Mesenchymal stem cell (in vitro differentiated cells and primary cell): Measurements from ENCODE around the gene SLC20A1.

Source experiments
- DNase-seq: peaks from one replicate; pipeline ENCODE4 v3.0.0-alpha.2; 2013
- H2AFZ ChIP-seq: one replicate; pipeline ENCODE4 v1.6.1; 2013; ENCODE audit warnings: low read depth, mild to moderate bottlenecking, control low read depth, inconsistent platforms, low read length, moderate library complexity
- H2AK5ac ChIP-seq: 2 replicates; pipeline ENCODE4 v1.6.1; 2013; ENCODE audit warnings: low read length, moderate library complexity, mild to moderate bottlenecking, inconsistent platforms; ENCODE audit not compliant: severe bottlenecking
- H2BK120ac ChIP-seq: one replicate; pipeline ENCODE4 v1.6.1; 2013; ENCODE audit warnings: low read depth, mild to moderate bottlenecking, inconsistent platforms, low read length, moderate library complexity
- H2BK12ac ChIP-seq, 2 experiments: one replicate each; pipeline ENCODE4 v1.6.1; 2013; ENCODE audit warnings: inconsistent platforms in 2 of 2, low read length in 2 of 2, mild to moderate bottlenecking in 2 of 2, moderate library complexity in 2 of 2, control low read depth in 1 of 2
- H2BK15ac ChIP-seq: one replicate; pipeline ENCODE4 v1.6.1; 2013; ENCODE audit warnings: mild to moderate bottlenecking, low read depth, inconsistent platforms; ENCODE audit not compliant: poor library complexity, severe bottlenecking
- H2BK5ac ChIP-seq: 2 replicates; pipeline ENCODE4 v1.6.1; 2013; ENCODE audit warnings: low read depth, mild to moderate bottlenecking, low read length, control low read depth, inconsistent platforms; ENCODE audit not compliant: poor library complexity, severe bottlenecking
- H3K14ac ChIP-seq, 2 experiments: one replicate each; pipeline ENCODE4 v1.6.1; 2013; ENCODE audit warnings: inconsistent platforms in 2 of 2, low read length in 2 of 2, control low read depth in 1 of 2, mild to moderate bottlenecking in 1 of 2, moderate library complexity in 1 of 2
- H3K18ac ChIP-seq, 2 experiments: one replicate each; pipeline ENCODE4 v1.6.1; 2013; ENCODE audit warnings: inconsistent platforms in 2 of 2, low read length in 2 of 2, control low read depth in 1 of 2, low read depth in 1 of 2, mild to moderate bottlenecking in 1 of 2
- H3K23ac ChIP-seq, 2 experiments: one replicate each; pipeline ENCODE4 v1.6.1; 2013; ENCODE audit warnings: inconsistent platforms in 2 of 2, low read length in 2 of 2, mild to moderate bottlenecking in 2 of 2, moderate library complexity in 2 of 2, control low read depth in 1 of 2
- H3K27ac ChIP-seq: 2 replicates; pipeline ENCODE4 v1.5.1; 2013; ENCODE audit warnings: mild to moderate bottlenecking, moderate library complexity, low read length, control low read depth, inconsistent platforms; ENCODE audit not compliant: poor library complexity, severe bottlenecking
- H3K27me3 ChIP-seq, 2 experiments: 2 replicates each; pipeline versions ENCODE4 v1.6.1 to v1.7.0; 2013; ENCODE audit warnings: low read length in 2 of 2, mild to moderate bottlenecking in 2 of 2, moderate library complexity in 2 of 2, control low read depth in 1 of 2, inconsistent platforms in 1 of 2; ENCODE audit not compliant: control insufficient read depth in 1 of 2, insufficient read depth in 1 of 2
- H3K36me3 ChIP-seq, 2 experiments: 2 replicates each; pipeline versions ENCODE4 v1.6.1 to v1.7.0; 2013; ENCODE audit warnings: low read length in 2 of 2, control low read depth in 1 of 2, inconsistent platforms in 1 of 2, low read depth in 1 of 2, mild to moderate bottlenecking in 1 of 2; ENCODE audit not compliant: insufficient read depth in 2 of 2, control insufficient read depth in 1 of 2
- H3K4ac ChIP-seq, 2 experiments: one replicate each; pipeline ENCODE4 v1.6.1; 2013; ENCODE audit warnings: inconsistent platforms in 2 of 2, low read length in 2 of 2, mild to moderate bottlenecking in 2 of 2, moderate library complexity in 2 of 2, control low read depth in 1 of 2, low read depth in 1 of 2
- H3K4me1 ChIP-seq: 2 replicates; pipeline ENCODE4 v1.6.1; 2013; ENCODE audit warnings: low read depth, low read length, control low read depth; ENCODE audit not compliant: control insufficient read depth, insufficient read depth
- H3K4me2 ChIP-seq: 2 replicates; pipeline ENCODE4 v1.6.1; 2013; ENCODE audit warnings: low read length, mild to moderate bottlenecking, inconsistent platforms; ENCODE audit not compliant: poor library complexity, severe bottlenecking
- H3K4me3 ChIP-seq, 2 experiments: 2 replicates each; pipeline versions ENCODE4 v1.5.1 to v1.7.0; 2013; ENCODE audit warnings: low read length in 2 of 2, mild to moderate bottlenecking in 2 of 2, control low read depth in 1 of 2, low read depth in 1 of 2; ENCODE audit not compliant: insufficient read depth in 1 of 2
- H3K79me1 ChIP-seq: replicated peaks from 2 replicates; pipeline ENCODE4 v1.6.1; 2013; ENCODE audit warnings: mild to moderate bottlenecking, control low read depth, low read length, inconsistent platforms; ENCODE audit not compliant: poor library complexity, severe bottlenecking
- H3K9ac ChIP-seq: 2 replicates; pipeline ENCODE4 v1.7.0; 2013; ENCODE audit warnings: mild to moderate bottlenecking, low read length, moderate library complexity
- H3K9me3 ChIP-seq: 2 replicates; pipeline ENCODE4 v1.7.0; 2013; ENCODE audit warnings: mild to moderate bottlenecking, low read length; ENCODE audit not compliant: control insufficient read depth
- H4K8ac ChIP-seq: one replicate; pipeline ENCODE4 v1.6.1; 2013; ENCODE audit warnings: inconsistent platforms, mild to moderate bottlenecking, low read length, moderate library complexity
- H4K91ac ChIP-seq: one replicate; pipeline ENCODE4 v1.6.1; 2013; ENCODE audit warnings: mild to moderate bottlenecking, low read length, inconsistent platforms
- WGBS: methylation state at CpG from one replicate; pipeline ENCODE4 v1.1.7; 2013; ENCODE audit warnings: mixed read lengths; 5-methylcytosine and 5-hydroxymethylcytosine counted together

The SLC20A1 gene

DNA sequence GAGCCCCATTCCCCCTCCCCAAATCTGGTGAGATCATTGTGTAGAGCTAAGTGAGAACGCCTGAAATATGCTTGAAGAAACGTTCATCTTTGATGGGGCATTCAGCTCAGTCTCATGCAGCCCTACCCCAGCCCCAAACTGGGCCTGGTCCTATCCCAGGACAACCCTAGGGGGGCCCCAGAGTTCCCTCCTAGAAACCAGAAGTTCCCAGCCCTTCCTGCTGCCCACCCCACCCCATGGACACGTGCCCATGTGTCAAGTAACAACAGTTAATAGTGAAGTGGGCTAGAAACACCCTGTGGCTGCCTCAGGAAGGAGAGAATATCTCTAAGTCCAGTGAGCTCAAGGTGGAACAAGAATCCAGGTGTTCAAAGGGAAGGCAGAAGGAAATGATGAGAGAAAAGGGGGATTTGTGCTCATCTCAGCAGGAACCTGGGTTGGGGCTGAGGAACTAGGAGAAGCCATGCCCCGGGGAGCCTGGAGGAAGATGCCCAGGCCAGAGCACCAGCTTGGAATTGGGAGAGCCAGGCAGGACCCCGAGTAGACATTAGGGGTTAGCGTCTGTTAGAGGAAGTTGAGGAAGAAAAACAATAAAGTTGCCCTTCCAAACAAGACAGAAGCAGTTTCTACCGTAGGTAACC lies 20.1 kb upstream of the SLC20A1 start:
- Histone ChIP-seq H4K8ac (peak overlapping the region; percentile 74), H3K18ac (peak overlapping the region in 1 of 2 experiments; percentile 14), H3K9me3 (no peaks in the 10 kb centered on the region), H3K4ac (peak overlapping the region; percentile 57 to 75), H3K4me3 (no peak overlapping the region), H4K91ac (no peak overlapping the region), H3K36me3 (no peaks in the 10 kb centered on the region), H3K9ac (peak overlapping the region; percentile 75), H2BK5ac (no peak overlapping the region), H2BK15ac (no peak overlapping the region), H3K23ac (no peak overlapping the region), H3K4me1 (peaks cover 23% of the 10 kb centered on the region), H3K79me1 (peaks cover 3% of the 10 kb centered on the region), H2AK5ac (no peak overlapping the region), H3K4me2 (no peak overlapping the region), H3K27ac (no peak overlapping the region), H2BK120ac (no peak overlapping the region), H3K27me3 (no peaks in the 10 kb centered on the region), H2BK12ac (peak overlapping the region; percentile 18 to 74), H3K14ac (no peak overlapping the region), H2AFZ (no peak overlapping the region)
- WGBS: 92% methylated on average over 7 of the region's 7 CpGs
- no peak for DNase-seq

DNA sequence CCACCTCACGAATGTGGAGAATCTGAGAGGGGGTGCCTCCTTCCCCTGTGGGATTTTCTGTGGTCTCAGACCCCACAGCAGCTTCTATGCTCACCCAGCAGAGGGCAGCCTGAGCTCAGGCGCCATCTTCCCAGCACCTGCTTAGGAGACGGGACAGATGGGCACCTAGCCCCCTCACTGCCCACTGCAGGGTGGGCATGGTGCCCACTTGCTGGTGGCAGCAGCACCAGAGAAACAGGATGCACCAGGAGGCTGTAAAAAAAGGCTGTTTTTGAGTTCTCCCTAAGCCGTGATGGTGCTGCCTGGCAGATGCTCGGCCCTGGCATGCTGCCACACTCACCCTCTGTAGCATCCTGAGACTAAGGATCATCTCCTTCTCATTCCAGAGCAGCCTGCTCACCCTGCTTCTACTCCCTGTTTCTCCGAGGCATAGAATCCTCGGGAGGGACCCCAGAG lies 19.1 kb upstream of the SLC20A1 start:
- Histone ChIP-seq H3K27ac (peak overlapping the region; percentile 98), H3K23ac (no peak overlapping the region), H3K4me3 (peak overlapping the region in 1 of 2 experiments; percentile 67), H3K4me1 (peaks cover 28% of the 10 kb centered on the region), H2BK5ac (peak overlapping the region; percentile 59), H3K27me3 (no peaks in the 10 kb centered on the region), H3K9ac (peak overlapping the region; percentile 75), H2AK5ac (peak overlapping the region; percentile 71), H3K14ac (peak overlapping the region in 1 of 2 experiments; percentile 51), H3K18ac (peak overlapping the region; percentile 92 to 98), H2AFZ (no peak overlapping the region), H4K91ac (peak overlapping the region; percentile 98), H2BK120ac (peak overlapping the region; percentile 89), H2BK15ac (peak overlapping the region; percentile 54), H2BK12ac (peak overlapping the region; percentile 79 to 99), H3K36me3 (no peaks in the 10 kb centered on the region), H3K9me3 (no peaks in the 10 kb centered on the region), H3K79me1 (peaks cover 3% of the 10 kb centered on the region), H3K4ac (peak overlapping the region; percentile 69 to 94), H3K4me2 (peak overlapping the region; percentile 38), H4K8ac (peak overlapping the region; percentile 88)
- peak; percentile 78 for DNase-seq
- 26% methylated on average over 7 of the region's 7 CpGs for WGBS

DNA sequence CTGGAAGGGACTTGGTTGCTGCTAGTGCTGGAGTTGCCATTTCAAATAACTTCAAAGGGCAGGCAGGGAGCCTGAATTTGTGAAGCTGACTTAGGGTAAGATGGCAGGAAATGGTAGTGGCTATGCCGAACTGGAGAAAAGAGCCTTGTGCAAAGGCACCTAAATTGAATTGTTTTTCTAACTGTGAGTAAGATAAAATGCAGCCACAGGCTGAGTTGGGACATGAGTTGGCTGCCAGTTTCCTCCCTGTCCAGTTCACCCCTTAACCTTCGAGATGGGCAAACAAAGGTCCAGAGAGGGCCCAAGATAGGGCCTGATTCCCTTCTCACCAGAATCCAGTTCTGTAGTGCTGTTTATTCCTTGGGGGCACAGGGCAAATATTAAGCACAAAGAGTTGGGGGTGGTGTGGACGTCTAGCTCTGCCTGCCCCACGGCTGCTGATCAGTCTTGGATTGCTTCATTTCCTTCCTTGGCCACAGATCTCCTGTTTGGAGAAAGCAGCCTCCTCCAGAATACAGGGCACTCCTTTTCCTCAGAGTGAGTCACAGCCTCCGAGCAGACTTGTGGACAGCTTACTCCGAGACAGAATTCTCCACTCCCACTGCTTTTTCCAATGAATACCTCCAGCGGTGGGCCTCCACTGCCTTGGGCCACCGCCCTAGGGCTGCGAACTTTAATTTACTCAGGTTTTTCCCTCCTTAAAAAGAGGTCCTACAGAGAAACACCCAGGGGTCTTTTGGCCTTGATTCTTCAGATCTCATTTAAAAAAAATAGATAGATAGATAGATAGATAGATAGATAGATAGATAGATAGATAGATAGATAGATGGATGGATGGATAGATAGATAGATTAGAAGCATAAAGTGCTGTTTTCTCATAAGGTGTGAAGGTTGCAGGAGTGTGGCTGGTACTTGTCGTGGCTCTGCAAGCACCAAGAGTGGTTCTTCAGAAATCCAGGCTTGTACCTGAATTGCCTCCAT lies 18.4 kb upstream of the SLC20A1 start:
- H4K91ac ChIP-seq: peak overlapping the region; percentile 99
- peaks cover 3% of the 10 kb centered on the region for H3K79me1 ChIP-seq
- H3K9me3 ChIP-seq: no peaks in the 10 kb centered on the region
- H3K27ac ChIP-seq: peak overlapping the region; percentile 98
- peak overlapping the region; percentile 92 for H2BK5ac ChIP-seq
- H2BK15ac ChIP-seq: peak overlapping the region; percentile 89
- peak overlapping the region; percentile 90 for H2BK120ac ChIP-seq
- no peaks in the 10 kb centered on the region for H3K27me3 ChIP-seq
- H3K4me2 ChIP-seq: peak overlapping the region; percentile 38
- no peak overlapping the region for H2AFZ ChIP-seq
- H2AK5ac ChIP-seq: peak overlapping the region; percentile 99
- H3K36me3 ChIP-seq: no peaks in the 10 kb centered on the region
- peak overlapping the region in 1 of 2 experiments; percentile 67 for H3K4me3 ChIP-seq
- WGBS: 8% methylated on average over 10 of the region's 10 CpGs
- peak overlapping the region; percentile 99 to 100 for H2BK12ac ChIP-seq
- peak overlapping the region; percentile 97 for H4K8ac ChIP-seq
- peak; percentile 97 for DNase-seq
- H3K23ac ChIP-seq: no peak overlapping the region
- peak overlapping the region; percentile 97 to 99 for H3K4ac ChIP-seq
- H3K14ac ChIP-seq: peak overlapping the region in 1 of 2 experiments; percentile 73
- peak overlapping the region; percentile 92 to 98 for H3K18ac ChIP-seq
- peak overlapping the region; percentile 75 for H3K9ac ChIP-seq
- peaks cover 34% of the 10 kb centered on the region for H3K4me1 ChIP-seq

DNA sequence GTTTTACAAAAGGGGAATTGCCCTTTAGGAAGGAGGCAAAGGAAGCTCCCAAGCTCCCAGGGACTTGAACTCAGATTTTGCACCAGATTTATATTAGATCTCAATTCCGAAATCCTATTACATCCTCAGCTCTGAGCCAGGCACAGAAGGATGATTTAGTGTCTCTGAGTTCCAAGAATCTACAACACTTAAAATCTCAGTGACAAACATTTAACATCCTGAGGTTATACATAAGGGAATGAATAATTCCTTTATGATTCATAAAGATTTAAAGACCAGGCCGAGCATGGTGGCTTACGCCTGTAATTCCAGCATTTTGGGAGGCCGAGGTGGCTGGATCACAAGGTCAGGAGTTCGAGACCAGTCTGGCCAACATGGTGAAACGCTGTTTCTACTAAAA lies 16.5 kb upstream of the SLC20A1 start:
- 81% methylated on average over 6 of the region's 6 CpGs for WGBS
- no peak for DNase-seq
- no peak overlapping the region for H2BK5ac ChIP-seq
- H3K14ac ChIP-seq: no peak overlapping the region
- H3K9me3 ChIP-seq: no peaks in the 10 kb centered on the region
- H2BK120ac ChIP-seq: peak overlapping the region; percentile 97
- no peak overlapping the region for H4K8ac ChIP-seq
- H2AFZ ChIP-seq: no peak overlapping the region
- H2AK5ac ChIP-seq: no peak overlapping the region
- no peak overlapping the region for H3K23ac ChIP-seq
- no peak overlapping the region for H3K4ac ChIP-seq
- no peak overlapping the region for H3K4me3 ChIP-seq
- no peak overlapping the region for H4K91ac ChIP-seq
- H3K9ac ChIP-seq: no peak overlapping the region
- peak overlapping the region; percentile 30 for H3K27ac ChIP-seq
- H3K4me1 ChIP-seq: peaks cover 46% of the 10 kb centered on the region
- H3K4me2 ChIP-seq: no peak overlapping the region
- H3K27me3 ChIP-seq: no peaks in the 10 kb centered on the region
- H3K79me1 ChIP-seq: peaks cover 3% of the 10 kb centered on the region
- no peaks in the 10 kb centered on the region for H3K36me3 ChIP-seq
- peak overlapping the region; percentile 69 for H2BK15ac ChIP-seq
- no peak overlapping the region for H3K18ac ChIP-seq
- no peak overlapping the region for H2BK12ac ChIP-seq
